GM21390 (cell line): ENCODE measurements around the gene SUFU.

ENCODE experiments used
- ATAC-seq: cut with Tn5 transposase; IDR thresholded peaks from one replicate; pipeline ENCODE4 v1.9.1; 2021; ENCODE audit not compliant: unreplicated experiment

Gene SUFU

GRCh38 chr10:102632394-102633111, 128.8 kb downstream of the SUFU start:
- ATAC-seq = no peak

GRCh38 chr10:102633287-102633686, 129.5 kb downstream of the SUFU start:
- ATAC-seq = no peak

- ATAC-seq = no peak
Measured at GRCh38 chr10:102633848-102634247, 130.1 kb downstream of the SUFU start.

GRCh38 chr10:102634686-102635085, 130.9 kb downstream of the SUFU start:
- ATAC-seq = no peak

GRCh38 chr10:102635377-102635776, 131.6 kb downstream of the SUFU start:
- ATAC-seq = no peak

GRCh38 chr10:102639537-102639936, 135.8 kb downstream of the SUFU start:
- no peak for ATAC-seq

- no peak for ATAC-seq
Measured at GRCh38 chr10:102641402-102641801, 137.6 kb downstream of the SUFU start.

GRCh38 chr10:102641880-102642735, 138.3 kb downstream of the SUFU start:
- ATAC-seq = peak; percentile 46

- no peak for ATAC-seq
Measured at GRCh38 chr10:102642736-102643335, 139.1 kb downstream of the SUFU start.

GRCh38 chr10:102643336-102644065, 139.7 kb downstream of the SUFU start:
- ATAC-seq = no peak

- ATAC-seq = no peak
Measured at GRCh38 chr10:102644066-102644645, 140.4 kb downstream of the SUFU start, which contains the start of gene TRIM8. Gene TRIM8 (plus strand): TSS chr10:102644479. CDS start chr10:102644618, 139 bp downstream.

- ATAC-seq = no peak
Measured at GRCh38 chr10:102644646-102645387, 141.0 kb downstream of the SUFU start.

- no peak for ATAC-seq
Measured at GRCh38 chr10:102645388-102645740, 141.6 kb downstream of the SUFU start.

GRCh38 chr10:102645741-102646609, 142.2 kb downstream of the SUFU start:
- peak; percentile 39 for ATAC-seq

- no peak for ATAC-seq
Measured at GRCh38 chr10:102646610-102647442, 143.1 kb downstream of the SUFU start.

GRCh38 chr10:102647443-102648268, 143.9 kb downstream of the SUFU start:
- ATAC-seq = no peak

GRCh38 chr10:102648269-102648888, 144.6 kb downstream of the SUFU start:
- no peak for ATAC-seq
